A673 (cell line): ENCODE results near the gene AUP1.

ENCODE experiments used
- EZH2 ChIP-seq: fragments of 200-600 bp; sonication (generic); IDR thresholded peaks from 2 replicates; pipeline ENCODE4 v1.6.1; 2017; ENCODE audit warnings: borderline replicate concordance, low read depth, mild to moderate bottlenecking, mixed read lengths, antibody characterized with exemption, low read length; ENCODE audit not compliant: poor library complexity, severe bottlenecking
- TF ChIP-seq, protein P1 (sequence below): fragments of 300-800, 200-600 bp; sonication (generic); conservative IDR thresholded peaks from 2 replicates; pipeline ENCODE4 v1.5.1; 2017; ENCODE audit warnings: low read depth, mild to moderate bottlenecking, antibody characterized with exemption, low read length, moderate library complexity, mixed read lengths

GRCh38 chr2:74515981-74516633, 13.4 kb downstream of the AUP1 start:
- TF ChIP-seq EZH2, result no peak
- TF ChIP-seq, protein P1, sequence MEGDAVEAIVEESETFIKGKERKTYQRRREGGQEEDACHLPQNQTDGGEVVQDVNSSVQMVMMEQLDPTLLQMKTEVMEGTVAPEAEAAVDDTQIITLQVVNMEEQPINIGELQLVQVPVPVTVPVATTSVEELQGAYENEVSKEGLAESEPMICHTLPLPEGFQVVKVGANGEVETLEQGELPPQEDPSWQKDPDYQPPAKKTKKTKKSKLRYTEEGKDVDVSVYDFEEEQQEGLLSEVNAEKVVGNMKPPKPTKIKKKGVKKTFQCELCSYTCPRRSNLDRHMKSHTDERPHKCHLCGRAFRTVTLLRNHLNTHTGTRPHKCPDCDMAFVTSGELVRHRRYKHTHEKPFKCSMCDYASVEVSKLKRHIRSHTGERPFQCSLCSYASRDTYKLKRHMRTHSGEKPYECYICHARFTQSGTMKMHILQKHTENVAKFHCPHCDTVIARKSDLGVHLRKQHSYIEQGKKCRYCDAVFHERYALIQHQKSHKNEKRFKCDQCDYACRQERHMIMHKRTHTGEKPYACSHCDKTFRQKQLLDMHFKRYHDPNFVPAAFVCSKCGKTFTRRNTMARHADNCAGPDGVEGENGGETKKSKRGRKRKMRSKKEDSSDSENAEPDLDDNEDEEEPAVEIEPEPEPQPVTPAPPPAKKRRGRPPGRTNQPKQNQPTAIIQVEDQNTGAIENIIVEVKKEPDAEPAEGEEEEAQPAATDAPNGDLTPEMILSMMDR, result no peak
